Mesenteric fat pad (tissue), 1 donor: Measurements from ENCODE around the gene CMTM8. TPM values are rescaled to one million over a fixed set of nuclear protein-coding genes. Genes with fewer than 3 reads are reported as not detected.
"Not testable (repeated sequence)": the region's sequence is repeated elsewhere in the genome, so short reads cannot be mapped to it uniquely, and the experiment has no call there.

Source experiments
- DNase-seq: peaks from one replicate; pipeline ENCODE4 v3.0.0-alpha.2; 2020; ENCODE audit warnings: low spot score
- total RNA-seq: library from RNA; stranded (reverse); fragmentation: NEBNext Ultra II Directional; extraction: Animal tissue kit (Norgen Biotek cat#: 25700); gene quantifications from one replicate; pipeline ENCODE4 v1.2.1, GENCODE V29; 2021
- donor health status: DM: yes; HTN: yes; CAD: no.

Gene CMTM8
- total RNA-seq, 1 donor from 2014 or later = 5.6 TPM

DNA sequence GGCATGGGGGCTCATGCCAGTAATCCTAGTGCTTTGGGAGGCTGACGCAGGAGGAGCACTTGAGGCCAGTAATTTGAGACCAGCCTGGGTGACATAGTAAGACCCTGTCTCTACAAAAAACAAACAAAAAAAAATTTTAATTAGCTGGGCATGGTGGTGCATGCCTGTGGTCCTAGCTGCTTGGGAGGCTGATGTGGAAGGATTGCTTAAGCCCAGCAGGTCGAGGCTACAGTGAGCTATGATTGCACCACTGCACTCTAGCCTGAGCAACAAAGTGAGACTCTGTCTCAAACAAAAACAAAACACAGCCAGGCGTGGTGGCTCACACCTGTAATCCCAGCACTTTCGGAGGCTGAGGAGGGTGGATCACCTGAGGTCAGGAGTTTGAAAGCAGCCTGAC, 9.7 kb upstream of the CMTM8 start:
- DNase-seq = not testable (repeated sequence)

DNA sequence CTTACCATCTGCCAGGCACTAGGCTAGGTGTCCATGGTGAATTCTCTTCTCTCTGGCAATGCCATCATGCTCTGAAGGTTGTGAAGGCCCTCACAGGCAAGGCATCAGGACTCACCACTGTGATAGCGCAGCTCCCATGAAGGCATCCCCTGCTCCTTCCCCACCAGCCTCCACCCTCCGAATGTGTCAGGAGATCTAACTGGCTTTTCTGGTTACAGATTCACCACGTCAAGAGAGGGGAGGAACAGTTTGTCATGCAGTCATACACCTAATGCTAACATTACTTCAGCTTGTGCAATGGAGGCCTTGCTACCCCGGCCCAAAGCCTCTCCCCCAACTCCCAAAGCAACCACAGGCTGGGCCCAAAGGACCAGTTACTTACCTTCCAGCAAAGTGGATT, 8.9 kb upstream of the CMTM8 start:
- no peak for DNase-seq

DNA sequence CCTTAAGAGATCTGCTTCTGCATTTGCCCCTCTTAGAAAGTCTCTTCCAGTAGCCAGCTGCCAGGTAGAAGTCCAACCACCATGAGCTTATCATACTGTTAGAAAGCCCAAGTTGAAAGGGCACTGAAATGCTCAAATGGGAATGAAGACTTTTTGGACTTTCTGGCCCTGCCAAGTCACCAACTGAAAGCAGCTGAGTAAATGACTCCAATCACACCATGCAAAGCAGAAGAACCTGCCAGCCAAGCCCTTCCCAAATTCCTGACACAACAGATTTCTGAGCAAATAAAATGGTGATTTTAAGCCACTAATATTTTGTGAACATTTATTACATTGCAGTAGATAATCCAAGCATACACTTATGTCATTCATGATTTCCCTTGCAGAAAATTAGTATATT, 2.1 kb upstream of the CMTM8 start:
- no peak for DNase-seq

DNA sequence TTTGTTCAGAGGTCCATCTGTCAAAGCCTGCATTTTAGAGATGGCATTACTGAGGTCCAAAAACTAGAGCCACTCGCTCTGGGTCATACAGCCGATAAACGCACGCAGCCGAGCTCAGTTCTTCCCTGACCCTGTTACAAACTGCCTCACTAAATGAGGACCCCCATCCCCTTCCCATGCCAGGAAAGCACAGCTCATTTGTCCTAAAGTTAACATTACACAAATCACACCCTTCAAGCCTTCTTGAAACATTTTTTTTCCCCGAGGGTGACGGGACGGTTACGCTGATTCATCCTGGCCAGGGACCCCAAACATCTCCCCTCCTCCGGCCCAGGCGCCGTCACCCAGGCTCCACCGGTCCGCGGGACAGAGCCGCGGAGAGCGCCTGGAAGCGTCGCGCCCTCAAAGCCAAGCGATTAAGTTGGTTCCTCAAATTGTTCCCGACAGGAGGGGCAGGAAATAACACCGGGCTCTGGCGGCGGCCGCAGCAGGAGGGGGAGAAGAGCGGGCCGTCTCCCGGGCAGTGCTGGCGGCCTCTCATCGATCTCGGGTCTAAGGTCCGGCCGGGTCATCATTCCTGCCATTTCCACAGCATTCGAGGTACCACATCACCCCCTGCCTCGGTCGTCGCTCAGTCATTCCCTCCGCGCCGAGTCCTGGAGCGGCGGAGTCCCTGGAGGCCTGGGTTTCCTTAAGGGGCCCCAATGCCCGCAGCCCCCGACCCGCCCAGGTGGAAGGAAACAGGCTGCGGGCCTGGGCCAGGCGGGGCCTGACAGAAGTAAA, 619 bp upstream of the CMTM8 start:
- DNase-seq = no peak

DNA sequence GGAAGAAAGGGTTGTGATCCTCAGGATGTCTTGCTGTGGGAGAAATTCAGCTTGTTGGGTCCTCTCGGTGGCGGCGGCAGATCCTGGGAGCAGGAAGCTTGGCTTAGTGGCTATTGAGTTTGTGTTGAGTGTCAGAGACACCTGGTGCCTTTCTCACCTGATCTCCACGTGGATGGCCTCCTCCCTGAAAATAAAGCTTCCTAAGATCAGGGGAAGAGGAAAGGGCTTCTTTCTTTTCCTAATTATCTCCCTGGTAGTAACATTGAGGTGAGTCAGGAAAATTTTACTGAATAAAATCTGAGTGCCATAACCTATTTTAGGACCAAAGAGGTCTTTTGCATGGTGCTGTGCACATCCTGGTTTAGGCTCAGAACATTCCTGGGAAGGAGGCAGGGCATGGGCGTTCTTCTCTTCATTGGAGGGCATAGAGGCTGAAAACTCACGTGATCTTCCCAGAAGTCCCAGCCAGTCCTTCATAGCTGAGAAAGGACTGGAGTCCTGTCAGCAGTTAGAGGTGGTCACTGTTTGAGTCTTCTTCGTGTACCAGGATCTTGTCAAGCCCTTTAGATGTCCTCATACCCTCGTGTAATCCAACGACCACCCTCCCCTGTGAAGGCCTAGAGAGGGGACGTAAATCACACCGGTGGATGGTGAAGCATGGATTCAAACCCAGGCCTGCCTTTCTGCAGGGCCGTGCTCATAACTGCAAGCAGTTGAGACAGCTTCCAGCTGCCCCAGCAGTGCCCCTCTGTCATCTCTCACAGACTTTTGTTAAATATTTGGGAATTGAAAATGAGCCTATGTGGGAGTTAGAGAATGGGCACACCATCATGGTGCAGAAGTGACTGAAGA, 1.1 kb downstream of the CMTM8 start:
- no peak for DNase-seq

DNA sequence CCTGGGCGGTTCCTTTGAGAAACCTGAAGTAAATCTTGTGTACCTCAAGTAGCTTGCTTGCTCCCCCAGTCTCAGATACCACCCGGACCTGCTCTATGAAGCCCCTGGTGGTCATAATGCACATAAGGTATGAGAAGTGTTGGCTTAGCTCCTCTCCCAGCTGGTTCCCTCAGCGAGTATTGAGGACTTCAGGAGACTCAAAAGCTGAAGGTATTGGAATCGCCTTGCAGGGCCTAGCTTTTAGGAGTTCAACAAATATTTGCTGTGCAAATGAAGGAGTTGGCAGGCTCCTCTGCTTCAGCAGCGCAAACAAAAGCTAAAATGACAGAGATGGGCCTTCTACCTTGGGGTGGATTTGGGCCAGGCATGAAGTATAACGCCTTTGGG, 1.7 kb downstream of the CMTM8 start:
- DNase-seq = no peak

DNA sequence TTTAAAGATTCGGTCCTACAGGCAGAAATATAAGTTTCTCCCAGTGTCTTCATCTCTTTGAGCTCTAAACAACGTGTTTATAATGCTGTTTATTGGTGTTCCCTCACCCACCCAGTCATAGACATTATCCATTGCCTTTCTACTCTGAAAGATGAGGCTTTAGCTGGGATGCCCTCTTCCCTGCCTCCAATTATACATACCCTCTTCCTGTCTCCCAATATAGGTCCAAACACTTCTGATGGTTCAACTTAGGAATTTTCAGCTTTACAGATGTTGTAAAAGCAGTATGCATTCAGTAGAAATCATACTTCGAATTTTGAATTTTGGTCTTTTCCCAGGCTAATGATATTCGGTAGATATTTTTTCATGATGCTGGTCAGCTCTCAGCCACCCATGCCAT, 2.6 kb downstream of the CMTM8 start:
- DNase-seq = no peak

DNA sequence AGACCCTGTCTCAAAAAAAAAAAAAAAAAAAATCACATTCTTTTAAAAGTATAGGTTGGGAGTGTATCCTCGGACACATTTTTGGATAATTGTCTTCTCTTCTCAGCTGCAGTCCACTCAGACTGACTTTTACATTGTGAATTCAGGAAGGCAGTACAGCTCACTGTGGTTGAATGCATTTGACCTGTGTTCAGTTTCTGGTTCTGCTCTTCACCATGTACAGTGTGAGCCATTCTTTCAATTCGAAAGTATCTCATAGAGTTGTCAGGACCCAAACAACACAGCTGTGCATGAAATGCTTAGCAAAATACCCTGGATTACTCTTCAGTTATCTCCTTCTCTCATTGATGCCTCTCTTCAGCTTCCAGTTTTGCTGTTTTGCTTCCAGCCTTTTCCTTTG, 5.0 kb downstream of the CMTM8 start:
- no peak for DNase-seq

DNA sequence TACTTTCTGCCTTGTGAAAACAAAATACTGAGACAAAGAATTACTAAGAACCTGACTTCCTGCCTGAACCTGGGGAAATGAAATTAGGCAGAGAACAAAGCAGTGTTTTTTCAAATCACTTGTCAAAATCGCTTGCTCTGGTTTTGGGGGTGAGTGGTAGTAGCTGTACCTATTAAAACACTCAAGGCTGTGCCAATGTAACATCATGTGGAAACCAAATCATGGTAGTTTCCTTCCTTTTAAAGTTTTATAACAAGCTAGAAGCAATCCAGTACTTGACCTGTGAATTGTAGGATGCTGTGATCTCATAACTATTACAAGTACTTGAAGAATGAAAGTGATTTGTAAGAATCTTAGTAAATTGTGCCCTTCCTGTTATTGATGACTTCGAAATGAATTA, 6.7 kb downstream of the CMTM8 start:
- DNase-seq = no peak

DNA sequence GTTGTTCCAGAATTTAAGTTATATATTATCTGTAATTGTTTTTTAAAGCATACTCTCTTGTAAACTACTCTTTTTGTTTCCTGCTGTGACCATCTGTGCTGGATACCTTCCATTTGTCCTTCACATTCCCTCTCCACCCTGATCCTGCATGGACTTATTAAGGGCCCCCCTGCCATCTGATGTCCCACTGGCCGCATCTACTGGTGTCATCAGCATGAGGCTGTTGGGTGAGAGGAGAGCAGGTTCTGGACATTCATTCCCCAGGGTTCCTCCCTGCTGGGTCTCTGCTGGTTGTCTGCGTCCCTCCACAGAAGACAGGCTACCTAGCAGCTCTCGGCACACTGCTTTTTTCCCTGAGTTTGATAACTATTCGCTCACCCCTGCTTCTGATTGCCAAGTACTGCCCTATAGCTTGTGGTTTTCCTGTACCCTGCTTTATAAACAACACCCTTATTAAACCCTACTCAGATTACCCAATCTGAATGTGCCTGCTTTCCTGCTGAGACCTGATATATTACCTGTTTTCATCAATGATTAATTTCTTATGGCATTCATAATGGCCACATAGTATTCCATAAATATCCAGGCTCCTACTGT, 7.7 kb downstream of the CMTM8 start:
- DNase-seq = no peak

DNA sequence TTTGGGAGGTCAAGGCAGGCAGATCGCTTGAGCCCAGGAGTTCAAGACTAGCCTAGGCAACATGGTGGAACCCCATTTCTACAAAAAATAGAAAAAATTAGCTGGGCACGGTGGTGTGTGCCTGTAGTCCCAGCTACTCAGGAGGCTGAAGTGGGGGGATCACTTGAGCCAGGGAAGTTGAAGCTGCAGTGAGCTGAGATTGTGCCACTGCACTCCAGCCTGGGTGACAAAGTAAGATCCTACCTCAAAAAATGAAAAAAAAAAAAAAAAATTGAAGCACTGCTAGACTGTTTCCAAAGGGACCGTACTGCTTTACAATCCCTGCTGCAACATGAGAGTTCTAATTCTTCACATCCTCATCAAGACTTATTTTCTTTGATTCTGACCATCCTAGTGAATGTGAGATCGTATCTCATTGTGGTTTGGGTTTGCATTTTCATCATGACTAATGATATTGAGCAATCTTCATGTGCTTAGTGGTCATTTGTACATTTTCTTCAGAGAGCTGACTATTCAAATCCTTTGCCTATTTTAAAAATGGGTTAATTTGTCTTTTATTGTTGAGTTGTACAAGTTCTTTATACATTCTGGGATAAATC, 10.8 kb downstream of the CMTM8 start:
- no peak for DNase-seq

DNA sequence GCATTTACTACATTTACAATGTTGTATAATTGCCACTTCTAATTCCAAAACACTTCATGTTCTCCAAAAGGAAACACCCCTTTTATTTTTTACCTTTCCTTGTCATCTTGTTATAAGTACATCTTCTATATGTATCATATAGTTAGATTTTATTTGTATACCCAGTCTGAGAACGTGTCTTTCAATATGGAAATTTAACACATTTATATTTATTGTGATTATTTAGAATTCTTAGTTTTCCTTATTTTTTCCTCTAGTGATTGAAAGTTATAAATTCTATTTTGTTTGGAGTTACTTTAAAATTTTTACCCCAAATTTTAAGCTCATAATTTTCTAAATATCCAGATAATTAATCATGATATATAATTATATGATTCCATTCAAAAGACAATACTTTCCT, 15.8 kb downstream of the CMTM8 start:
- DNase-seq = no peak

DNA sequence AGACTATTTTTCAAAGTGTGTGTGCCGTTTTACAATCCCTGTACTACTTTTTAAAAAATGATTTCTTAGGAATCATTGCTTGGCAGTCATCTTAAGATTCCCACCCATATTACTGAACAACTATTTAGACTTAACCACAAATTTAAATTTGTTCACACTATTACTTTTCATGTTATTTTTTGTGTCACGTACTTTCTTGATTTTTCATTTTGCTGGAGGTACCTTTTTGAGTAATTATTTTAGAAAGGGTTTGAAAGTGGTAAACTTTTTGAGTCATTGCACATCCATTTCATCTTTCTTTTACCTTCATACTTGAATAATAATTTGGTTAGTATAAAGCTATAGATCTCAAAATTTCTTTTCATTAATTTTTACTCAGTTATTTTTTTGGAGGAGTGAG, 16.9 kb downstream of the CMTM8 start:
- no peak for DNase-seq

DNA sequence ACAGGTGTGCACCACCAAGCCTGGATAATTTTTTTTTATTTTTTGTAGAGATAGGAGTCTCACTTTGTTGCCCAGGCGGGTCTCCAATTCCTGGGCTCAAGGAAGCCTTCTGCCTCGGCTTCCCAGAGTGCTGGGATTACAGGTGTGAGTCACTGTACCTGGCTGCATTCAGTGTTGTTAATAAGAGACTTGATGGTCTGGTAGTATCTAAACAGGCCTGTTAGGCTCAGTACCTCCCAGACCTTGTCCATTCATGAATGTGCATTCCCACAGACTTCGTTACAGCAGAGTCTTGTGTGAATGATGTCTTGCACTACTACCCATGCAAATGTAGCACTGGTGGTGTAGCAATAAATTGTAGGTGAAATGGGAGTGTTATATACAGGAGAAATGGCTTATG, 17.7 kb downstream of the CMTM8 start:
- no peak for DNase-seq

DNA sequence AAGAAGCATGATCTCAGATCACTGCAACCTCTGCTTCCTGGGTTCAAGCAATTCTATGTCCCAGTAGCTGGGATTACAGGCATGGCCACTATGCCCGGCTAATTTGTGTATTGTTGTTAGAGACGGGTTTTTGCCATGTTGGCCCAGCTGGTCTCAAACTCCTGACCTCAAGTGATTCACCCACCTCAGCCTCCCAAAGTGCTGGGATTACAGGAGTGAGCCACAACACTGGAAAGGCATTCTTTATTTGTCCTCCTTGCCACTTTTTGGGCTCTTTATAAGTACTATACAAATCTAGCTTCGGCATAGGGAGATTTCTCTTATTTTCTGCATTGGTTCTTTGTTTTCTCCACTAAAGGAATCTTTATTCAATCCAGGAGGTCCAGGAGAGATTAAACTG, 18.6 kb downstream of the CMTM8 start:
- DNase-seq = no peak

DNA sequence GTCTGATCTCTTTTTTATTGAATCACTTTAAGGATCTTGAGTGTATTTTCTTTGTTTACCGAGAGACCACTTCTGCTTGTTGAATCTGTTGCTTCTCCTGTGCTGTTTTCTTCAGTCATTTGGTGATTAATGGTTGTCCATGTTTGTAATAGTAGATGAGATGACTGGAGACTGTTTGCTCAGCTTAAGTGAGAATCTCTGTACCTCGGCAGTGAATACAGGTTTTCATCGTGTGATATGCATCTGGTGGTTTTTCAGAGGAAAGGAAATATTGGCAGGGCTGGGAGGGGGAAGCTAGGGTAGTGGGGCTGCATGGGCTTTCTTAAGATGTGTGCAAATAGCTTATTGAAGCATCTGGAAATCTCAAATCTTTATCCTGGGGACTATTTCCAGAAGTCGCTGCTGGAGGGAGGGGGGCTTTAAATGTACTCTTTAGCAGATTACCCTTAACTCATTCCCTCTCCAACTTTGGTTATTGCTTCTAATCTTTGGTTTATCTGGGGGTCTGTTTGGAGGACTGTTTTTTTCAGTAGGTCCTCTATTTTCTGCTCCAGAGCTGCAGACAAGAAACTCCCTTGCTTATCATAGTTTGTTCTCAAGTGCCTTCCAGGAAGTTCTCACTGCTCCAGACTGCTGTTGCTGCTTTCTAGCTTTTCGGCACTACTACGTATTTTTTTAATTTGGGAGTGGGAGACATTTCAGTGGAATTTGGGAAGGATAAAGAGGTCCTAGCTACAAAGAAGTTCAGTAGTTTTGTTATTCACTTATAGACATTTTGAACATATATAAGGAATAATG, 19.4 kb downstream of the CMTM8 start:
- no peak for DNase-seq

DNA sequence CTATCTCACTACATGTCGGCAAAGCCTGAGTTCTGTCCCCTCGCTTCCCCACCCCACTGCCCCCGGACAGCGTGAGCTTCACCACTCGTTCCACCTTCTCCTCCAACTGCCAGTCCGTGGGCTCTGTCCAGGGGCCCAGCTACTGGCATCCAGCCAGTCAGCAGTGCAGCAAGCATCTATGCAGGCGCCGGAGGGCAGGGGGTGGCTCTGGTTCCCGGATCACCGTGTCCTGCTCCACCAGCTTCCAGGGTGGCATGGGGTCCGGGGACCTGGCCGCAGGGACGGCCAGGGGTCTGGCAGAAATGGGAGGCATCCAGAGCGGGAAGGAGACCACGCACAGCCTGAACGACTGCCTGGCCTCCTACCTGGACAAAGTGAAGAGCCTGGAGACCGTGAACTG, 20.4 kb downstream of the CMTM8 start:
- no peak for DNase-seq

DNA sequence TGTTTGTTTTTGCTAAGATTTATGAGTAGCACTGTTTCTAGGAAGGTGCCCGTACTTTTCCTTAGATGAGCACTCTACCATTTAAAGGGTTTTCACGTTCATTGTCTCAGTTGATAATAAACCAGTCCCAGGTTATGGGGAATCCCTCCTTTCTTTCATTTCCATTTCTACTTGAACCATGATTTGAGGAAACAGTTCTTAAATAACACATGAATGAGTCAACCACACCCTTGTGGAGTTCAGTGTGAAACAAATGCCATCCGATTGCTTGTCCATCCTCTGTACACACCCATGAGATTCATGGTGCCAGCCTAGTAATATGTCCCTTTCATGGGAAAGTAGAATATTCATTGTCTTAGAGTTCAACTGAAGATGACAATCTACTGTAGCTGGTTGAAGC, 23.1 kb downstream of the CMTM8 start:
- DNase-seq = no peak

DNA sequence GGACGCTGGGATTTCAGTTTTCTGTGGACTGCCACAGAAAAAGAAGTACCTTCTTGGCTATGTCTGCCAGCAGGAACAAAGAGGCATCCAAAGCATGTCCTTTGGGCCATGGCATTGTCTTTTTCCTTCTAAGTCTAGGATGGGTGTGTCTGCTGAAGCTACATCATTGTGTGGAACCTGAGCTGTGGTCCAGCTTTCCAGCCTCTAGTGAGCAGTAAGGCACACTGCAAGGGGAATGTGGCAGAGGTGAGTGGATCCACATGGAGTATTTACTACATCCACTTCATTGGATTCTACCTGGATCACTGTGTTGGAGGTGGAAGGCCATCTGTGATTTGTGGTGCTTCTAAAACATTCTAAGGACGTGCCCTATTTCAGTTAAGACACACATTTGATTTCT, 23.7 kb downstream of the CMTM8 start:
- no peak for DNase-seq

DNA sequence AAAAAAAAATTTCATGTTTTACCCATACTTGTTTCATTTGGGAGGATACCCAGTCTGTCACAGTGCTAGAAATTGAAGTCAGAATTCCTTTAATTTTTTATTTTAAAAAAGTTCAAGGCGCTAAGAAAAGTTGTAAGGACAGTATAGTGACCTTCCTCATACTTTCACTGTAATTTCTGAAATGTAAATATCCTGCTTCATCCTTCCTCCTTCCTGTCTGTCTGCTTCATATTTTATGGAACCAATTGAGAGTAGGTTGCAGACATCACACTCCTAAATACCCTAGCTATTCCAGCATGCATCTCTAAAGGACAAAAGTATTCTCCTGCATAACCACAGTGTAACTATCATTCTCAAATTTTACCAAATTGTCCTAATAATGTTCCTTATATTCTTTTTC, 35.8 kb downstream of the CMTM8 start:
- DNase-seq = no peak

DNA sequence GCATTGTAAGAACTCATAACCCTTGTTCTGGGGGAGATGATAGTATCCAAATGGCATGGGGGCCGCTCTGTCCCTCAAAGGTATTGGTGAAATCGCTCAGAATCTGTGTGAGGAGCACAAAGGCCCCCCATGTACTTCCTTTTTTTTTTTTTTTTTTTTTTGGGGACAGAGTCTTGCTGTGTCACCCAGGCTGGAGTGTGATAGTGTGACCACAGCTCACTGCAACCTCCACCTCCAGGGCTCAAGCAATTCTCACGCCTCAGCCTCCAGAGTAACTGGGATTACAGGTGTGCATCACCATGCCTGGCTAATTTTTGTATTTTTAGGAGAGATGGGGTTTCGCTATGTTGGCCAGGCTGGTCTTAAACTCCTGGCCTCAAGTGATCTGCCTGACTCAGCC, 37.0 kb downstream of the CMTM8 start:
- no peak for DNase-seq
